HG03064 (cell line): ENCODE measurements around the gene PGM5.

Experiments
- ATAC-seq: cut with Tn5 transposase; IDR thresholded peaks from one replicate; pipeline ENCODE4 v1.9.1; 2021; ENCODE audit warnings: low read depth; ENCODE audit not compliant: unreplicated experiment

Gene PGM5

DNA sequence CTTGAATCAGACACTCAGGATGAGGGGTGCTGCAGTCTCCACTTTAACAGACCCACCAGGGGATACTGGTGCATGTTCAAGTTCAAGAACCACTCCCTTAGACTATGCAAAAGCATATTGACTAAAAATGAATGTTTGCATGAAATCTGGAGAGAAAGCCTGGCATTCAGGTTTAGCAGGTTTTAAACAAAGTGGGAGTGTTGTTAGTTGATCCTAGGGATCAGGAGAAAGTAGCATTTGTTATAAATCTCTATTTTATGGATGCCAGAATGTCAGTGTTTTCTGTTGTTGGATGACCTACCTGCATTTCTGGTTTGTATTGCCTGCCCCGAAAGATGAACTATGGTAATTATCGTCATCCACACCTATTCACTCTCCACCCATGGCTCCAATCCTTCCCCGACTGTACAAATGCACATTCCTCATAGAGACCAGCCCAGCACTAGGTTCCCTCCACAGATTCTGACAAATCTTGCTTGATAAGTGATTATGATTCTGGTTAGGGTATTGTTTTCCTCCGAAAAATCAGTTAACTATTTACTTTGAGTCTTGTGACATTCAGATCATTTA lies 167.0 kb downstream of the PGM5 start:
- ATAC-seq, result no peak

DNA sequence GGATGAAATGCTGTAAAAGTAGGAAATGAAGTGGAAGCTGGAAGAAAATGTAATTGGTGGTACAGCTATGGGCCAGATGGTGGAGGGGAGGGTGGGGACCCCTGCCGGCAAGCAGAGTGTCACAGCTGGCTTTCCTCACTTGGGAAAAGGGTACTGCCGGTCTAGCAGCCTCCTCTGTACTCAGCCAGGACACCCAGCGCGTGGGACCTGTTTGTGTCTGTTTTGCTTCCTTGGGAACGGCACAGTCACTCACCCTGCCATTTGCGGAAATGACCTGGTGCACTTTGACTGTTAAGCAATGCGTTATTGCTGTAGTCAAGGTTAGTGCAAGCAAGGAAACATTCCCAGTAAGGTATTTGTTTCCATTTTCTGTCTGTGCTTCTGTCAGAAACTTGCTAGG lies 174.2 kb downstream of the PGM5 start:
- no peak for ATAC-seq

DNA sequence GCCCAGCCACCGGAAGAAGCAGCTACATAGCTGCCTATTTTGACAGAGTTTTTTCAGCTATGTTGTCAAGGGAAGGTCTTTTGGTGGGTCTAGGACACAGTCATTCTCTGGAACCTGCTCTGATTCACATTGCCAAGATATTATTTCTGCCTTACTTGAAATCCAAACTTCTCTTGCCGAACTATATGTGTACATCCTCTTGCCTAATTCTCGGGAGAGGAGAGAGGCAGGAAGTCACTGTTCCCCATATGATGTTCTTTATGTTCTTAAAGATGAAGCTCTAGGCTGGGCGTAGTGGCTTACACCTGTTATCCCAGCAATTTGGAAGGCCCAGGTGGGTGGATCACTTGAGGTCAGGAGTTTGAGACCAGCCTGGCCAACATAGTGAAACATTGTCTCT lies 175.7 kb downstream of the PGM5 start:
- no peak for ATAC-seq

DNA sequence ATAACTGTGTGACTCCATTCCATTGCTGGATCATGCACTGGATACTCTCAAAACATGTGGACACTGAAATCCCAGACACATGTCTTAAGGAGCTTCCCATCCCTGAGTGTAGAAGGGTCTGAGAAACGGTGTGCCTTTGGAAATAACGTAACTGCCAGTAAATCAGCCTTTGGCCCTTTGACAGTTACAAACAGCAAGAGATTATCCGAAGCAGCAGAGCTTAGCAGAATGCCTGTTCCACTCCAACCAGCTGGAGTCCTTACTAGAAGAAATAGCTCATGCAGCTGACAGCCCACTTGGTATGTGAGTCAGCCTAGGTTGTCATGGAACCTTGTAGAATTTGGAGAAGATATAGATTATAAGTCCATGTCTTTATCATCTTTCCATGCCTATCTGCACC lies 177.3 kb downstream of the PGM5 start:
- ATAC-seq, result no peak

DNA sequence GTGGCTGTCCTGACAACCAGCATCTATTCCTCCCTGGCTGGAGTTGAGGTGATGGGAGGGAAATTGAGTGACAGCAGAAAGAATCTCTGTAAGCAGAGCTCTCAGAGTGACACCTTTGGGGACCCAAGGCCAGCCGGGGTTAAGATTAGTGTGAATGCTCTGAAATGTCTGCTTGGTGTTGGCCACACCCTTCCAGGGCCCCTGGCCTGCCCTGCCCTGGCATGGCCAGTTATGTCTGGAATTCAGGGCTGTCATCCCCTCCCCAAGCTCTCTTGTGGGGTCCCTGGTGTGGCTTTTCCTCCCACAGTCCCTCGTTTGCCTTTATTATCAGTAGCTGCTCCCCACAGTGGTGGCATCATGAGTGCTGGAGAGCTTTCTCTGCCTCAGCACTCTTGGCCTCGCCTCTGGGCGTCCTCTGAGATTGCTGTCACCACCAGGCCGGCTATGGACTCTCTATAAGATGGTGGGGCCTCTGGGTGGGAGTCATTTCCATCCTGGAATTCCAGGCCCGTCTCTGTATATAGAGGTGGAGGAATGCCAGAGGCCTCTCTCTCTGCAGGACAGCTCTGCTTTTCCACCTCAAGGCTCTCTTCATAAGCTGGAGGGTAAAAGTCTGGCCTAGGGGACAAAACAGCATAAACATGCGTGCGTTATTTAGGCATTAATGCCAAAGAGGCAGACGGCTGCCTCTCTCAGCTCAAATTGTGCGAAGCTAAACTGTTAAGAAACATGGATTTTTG lies 180.6 kb downstream of the PGM5 start:
- no peak for ATAC-seq

DNA sequence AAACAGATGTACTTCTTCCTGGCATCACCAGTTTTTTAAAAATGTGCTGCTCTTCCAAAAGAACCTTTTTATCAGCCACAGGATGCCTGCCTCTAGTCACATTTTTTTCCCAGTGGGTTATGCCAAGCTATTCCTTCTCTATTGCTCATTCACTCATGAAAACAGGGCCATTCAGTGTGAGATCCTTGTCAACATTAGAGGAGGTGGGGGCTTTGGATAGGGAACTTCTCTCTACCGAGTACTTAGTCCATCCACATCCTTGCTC lies 181.1 kb downstream of the PGM5 start:
- no peak for ATAC-seq

DNA sequence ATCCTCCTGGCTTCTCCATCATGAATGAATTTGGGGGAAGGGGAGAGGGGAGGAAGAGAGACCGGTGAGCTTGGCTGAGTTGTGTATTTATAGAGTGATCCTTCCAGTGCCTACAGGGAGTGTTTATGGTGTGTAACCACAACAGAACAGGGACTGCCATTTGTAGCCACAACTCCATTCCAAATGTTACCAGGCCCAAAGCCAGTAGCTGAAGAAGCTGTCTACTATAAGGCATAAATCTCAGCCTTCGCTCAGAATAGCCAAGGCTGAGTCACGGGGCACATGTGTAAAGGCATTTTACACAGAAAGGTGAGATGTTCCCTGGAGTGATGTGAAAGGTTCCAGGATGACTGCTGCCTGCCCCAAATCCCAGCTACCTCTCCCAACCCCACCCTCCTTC lies 181.8 kb downstream of the PGM5 start:
- no peak for ATAC-seq

DNA sequence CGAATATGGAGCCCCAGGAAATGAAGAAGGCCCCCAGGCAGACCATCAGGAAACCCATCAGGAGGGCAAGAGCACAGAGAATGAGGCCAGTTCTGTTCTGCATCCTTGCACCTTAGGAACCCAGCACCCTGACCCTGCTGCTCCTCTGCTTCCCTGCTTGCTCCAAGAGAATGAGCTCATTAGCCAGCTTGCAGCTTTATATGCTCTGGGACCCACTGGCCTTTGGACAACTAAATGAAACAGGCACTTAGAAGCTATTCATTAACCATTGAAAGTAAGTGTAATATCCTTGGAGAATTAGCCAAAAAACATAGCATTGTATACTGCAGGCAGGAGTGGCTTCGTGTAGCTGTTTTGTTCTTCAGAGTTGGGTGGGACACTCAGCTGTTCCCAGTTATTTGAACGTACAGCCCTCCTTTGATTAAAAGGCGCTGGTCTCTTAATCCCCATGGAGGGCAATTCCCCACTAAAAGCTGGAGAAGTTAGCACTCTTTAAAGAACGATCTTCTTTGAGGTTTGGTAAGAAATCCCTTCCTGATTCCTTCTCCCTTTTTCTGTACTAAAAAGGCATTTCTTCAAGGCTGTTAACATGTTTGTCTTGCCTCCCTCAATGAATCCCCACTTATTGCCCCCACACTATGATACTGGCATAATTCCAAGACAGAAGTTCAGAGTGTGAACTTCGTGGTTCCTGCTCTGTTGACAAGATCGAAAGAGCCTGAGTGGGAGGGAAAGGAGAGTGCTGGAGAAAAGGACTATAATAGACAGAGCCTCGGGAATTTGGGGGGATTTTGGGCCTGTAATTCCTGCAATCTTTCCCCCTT lies 184.5 kb downstream of the PGM5 start, which contains the start of gene TMEM252:
TMEM252 (minus strand) TSS at position 172 of the 824 bp plus-strand sequence; CDS start at position 103, 69 bp downstream.
- no peak for ATAC-seq

DNA sequence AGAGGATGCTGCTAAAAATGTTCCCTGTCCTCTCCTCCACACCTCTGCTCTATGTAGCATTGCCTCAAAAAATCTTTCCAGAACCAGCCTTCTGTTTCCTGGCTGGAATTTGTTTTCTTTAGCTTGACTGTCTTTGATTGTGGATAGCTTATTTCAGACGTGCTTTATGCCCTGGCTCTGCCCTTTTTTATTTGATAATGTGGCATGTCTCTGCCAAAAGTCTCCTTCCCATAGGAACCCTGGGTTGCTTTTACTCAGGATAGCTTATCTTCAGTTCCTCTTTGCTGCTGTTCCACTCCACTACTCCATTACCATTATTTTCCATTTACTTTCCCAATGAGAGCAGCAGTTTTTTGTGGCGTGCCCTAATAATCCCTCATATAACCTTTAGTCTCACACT lies 185.2 kb downstream of the PGM5 start:
- ATAC-seq, result no peak

DNA sequence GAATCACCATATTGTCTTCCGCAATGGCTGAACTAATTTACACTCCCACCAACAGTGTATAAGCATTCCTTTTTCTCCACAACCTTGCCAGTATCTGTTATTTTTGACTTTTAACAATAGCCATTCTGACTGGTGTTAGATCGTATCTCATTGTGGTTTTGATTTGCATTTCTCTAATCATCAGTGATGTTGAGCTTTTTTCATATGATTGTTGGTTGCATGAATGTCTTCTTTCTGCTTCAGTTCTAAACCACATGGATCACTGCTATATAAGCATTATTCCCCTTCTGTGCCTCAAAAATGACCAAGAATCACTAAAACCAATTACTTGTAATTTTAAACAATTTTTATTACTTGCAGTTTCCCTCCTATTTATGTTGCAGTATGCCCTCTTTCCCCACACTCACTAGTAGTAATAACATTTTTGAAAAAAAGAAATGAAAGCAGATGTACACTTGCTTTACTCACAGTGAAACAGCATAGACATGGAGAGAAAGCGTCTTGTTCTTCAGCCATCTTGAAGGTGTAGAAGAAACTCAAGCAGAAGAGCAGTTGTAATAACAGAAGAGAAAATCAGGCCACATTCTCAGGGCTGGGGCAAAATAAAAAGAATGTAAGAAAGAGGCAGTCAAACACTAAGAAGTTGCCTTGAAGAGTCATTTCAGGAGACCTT lies 188.8 kb downstream of the PGM5 start:
- peak; percentile 44 for ATAC-seq

DNA sequence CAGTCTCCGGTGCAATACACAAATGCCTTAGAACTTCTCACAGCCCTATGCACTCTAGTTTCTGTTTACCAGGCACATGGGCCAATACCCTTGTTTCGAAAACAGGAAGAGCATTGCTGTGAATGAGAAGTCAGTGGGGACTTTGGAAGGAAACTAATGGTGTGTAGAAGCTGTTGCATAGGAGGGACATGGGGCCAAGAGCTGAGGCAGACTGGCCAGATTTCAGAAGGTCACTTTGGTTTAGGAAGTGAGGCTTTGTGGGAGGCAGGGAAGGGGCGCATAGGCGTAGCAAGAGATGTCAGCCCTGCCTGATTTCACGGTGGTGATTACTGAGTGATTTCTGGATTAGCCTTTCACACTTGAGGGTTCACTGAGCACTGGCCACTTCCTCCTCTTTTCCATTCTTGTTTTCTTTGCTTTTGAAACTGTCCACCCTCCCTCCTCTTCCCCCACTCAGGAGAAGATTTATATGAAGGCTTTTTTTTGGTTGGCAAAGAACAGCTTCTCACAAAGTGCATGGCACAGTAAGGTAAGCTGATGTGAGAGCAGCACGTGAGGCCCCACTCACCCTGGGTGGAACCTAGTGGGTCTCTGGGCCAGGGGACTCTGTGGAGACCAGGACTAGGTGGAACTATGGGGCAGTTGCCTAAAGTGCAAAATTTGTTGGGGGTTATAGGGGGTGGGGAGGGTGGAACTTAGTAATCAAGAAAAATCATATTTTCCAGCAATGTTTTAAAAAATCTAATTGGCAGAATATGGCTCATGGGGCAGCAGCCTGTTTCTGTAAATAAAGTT lies 190.4 kb downstream of the PGM5 start:
- peak; percentile 74 for ATAC-seq

DNA sequence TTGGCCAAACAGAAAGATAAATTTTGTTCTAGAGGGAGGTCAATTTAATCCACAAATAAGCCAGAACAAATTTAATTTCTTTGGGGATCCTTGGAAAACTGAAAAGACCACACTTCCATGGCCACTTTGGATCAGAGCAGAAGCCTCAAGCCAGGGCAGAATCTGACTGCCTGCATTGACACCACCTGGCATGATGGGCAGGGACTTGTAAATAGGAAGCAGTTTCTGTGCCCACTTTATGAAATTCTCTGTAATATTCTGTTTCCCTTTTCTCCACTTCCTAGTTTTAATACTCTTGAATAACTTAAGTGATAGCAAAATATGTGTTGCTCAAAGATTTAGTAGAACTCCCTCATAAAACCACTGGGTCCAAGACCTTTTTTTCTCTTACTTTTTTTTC lies 191.0 kb downstream of the PGM5 start:
- no peak for ATAC-seq

DNA sequence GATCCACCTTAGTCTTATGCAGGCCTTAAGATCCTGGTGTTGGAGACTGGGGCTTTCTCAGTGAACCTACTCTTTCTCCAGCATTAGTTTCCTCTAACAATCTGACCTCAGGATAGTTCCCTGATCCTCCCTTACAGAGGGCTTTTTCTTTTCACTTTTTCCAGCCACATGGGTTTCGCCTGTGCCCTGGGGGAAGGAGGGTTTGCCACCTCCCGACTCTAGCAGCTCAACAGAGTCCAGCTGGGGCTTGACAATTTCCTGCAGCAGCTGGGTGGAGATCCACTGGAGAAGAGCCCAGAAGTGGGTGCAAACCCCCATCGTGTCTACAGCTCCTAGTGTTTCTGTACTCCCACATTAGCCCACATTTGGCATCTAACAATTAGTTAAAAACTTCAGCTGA lies 191.8 kb downstream of the PGM5 start:
- no peak for ATAC-seq

DNA sequence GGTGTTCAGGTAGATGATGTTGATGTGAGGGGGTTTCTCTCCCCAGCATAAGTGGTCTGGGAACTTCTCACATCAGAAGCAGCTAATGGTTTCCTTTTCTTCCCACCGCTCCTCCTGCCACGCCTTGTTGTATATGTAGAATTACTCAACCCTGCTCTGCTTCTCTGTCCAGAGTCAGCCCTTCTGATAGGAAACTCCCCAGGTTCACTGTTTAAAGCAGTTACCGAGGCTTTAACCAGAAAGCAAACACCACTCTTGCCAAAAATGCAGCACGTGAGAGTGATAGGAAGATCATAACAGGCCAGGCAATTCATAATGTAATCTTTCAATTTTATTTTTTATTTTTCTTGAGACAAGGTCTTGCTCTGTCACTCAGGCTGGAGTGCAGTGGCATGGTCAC lies 194.8 kb downstream of the PGM5 start:
- ATAC-seq, result no peak

DNA sequence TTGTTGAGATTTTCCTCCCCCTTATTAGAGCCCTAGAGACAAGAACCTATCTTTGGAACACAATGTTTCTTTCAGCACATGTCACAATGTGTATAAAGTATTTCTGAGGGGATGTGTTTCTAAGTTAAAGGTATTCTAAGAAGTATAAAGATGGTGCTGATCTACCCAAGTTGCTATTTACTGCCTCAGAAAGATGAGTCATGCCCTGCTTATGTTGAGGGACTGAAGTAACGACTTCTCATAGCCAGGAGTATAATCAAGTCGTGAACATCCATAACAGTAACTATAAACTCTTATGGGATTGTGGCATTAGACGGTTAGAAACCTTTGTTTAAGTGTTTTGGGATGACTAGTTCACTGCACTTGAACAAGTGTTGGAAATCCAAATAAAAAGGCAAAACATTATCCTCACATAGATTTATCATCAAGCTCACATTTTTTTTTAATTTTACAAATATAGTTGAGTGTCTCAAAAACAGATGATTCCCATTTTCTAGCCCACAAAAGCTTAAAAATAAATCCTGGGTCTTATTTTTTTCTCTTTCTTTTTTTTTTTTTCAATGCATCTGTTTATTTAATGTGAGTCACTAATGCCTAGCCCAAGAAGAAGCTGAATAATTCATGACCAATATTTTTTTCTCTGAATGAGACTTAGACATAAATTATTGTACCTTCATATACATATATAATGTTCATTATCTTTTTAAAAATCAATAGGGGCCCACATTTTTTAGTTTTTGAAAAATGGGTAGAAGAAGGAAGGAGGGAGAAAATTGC lies 196.5 kb downstream of the PGM5 start:
- ATAC-seq, result no peak

DNA sequence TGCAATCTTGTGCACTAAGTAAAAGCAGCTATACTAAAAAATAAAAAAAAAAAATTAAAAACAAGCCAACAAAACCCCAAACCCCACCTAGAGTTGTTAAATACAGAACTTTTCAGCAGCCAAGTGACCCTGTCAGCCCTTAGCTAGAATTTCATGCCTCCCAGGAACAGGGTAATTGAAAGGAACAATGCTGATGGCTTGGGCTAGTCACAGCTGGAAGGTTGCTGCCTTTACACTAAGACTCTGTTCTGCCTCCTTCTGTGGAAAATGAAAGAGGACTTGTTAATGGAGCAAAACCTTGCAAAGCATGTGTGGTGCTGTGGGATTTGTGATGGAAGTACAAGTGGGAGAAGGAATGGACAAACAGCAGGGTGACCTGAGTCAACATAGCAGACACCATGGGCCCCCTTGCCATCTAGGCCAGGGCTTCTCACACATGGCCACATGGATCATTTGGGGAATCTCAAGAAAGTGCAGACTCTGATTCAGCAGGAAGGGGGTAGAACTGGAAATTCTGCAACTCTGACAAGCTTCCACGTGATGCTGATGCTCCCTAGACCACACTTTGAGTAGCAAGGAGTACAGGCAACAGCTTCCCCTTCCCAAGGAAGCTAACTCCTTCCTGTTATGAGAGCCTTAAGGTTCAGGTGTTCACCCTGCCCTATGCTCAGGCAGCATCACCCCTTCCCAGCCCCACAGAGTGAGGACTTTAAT lies 199.2 kb downstream of the PGM5 start:
- no peak for ATAC-seq

DNA sequence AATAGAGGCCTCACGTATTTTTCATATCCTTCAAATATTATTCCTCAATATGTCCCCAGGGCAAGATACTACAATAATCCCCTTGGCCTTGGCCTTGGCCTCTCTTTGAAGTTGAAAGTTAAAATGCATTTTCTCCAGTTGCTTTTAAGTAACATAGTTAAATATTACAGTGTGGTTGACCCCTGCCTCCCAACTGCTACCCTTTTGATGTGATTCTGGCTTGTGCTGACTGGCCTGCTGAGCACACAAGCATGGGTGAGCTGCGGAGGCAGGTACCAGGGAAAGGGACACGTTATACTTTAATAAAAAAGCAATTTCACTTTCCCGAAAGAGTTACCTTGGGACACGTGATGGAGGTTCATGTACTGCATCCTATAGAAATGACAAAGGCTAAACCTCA lies 202.1 kb downstream of the PGM5 start:
- no peak for ATAC-seq

DNA sequence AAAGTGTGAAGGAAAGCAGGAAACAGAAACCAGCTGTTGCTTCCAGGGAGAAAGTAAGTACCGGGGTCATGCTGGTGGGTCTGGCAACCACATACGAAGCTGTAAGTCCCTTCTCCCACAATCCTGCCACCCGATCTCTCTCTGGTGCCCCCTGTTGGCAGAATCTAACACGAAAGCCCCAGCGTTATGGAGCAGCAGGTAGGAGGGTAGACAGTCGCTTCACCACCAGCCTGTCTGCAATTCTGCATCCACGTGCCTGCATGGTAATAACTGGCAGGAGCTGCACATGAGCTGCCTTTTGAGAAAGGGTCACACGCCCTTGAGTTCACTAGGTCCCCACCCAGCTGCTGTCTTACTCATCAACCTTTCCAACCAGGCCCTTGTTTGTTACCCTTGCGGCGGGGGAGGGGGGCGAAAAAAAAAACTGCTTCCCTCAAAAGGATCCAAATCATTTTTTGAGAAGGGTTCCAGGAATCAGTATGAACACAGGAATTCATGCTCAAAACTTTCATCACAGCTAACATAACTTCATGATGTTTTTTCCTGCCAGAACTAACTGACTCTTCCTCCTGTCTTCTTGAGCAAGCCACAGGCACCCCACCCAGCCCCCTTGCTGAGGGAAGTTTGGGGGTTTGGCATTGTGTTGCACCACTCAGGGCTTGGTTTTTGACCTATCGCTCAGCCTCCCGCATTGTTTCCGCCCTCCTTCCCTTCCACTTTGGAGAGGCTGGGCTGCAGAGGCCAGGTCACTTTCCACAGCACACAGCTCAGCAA lies 203.8 kb downstream of the PGM5 start:
- no peak for ATAC-seq
